Mucosa of descending colon (tissue), 3 donors: ENCODE results near the gene C11orf42. TPM values are rescaled to one million over a fixed set of nuclear protein-coding genes. Genes with fewer than 3 reads are reported as not detected.

Experiments used
- ATAC-seq: fragments of 200-7000 bp; cut with Tn5 transposase; one replicate; pipeline ENCODE4 v1.9.1; 2020; ENCODE audit warnings: mild to moderate bottlenecking, moderate library complexity
- DNase-seq, 3 donors: peaks; one replicate each; pipeline ENCODE4 v3.0.0-alpha.2; 2020
- H3K36me3 ChIP-seq: fragments of 200-600 bp; one replicate; pipeline ENCODE4 v1.8.0; 2021; ENCODE audit warnings: low read depth, mild to moderate bottlenecking
- H3K4me1 ChIP-seq: fragments of 200-600 bp; one replicate; pipeline ENCODE4 v1.8.0; 2021; ENCODE audit warnings: low read depth, mild to moderate bottlenecking
- H3K4me3 ChIP-seq: fragments of 200-600 bp; one replicate; pipeline ENCODE4 v1.8.0; 2021; ENCODE audit warnings: mild to moderate bottlenecking
- H3K9me3 ChIP-seq: fragments of 200-600 bp; one replicate; pipeline ENCODE4 v1.8.0; 2021; ENCODE audit warnings: mild to moderate bottlenecking
- intact Hi-C, 2 donors: fragments of 100-400 bp; cut with DNase I in 1 of 2; cut with micrococcal nuclease in 1 of 2; formaldehyde crosslinking; loops; one replicate each; pipeline versions ENCODE4 v1.11.0 to v1.11.1; 2022; cut with DNase I, micrococcal nuclease
- total RNA-seq, 3 donors: library from RNA; stranded (reverse); fragmentation: NEBNext Ultra II Directional in 2 of 3; extraction: Animal tissue kit (Norgen Biotek cat#: 25700) in 2 of 3; gene quantifications; one replicate each; pipeline versions ENCODE4 v1.2.1 to v1.2.4, GENCODE V29; 2021 to 2023
- TF ChIP-seq, protein P1 (sequence below): fragments of 200-600 bp; IDR thresholded peaks from one replicate; pipeline ENCODE4 v1.8.0; 2022; ENCODE audit warnings: antibody characterized with exemption, mild to moderate bottlenecking
- donor health status: DM: no; HTN: no; CAD: no; lungs with moderate emphysema.
- donor health status: DM: no; HTN: no; CAD: no.
- donor health status: DM: no; HTN: yes; CAD: no.

The C11orf42 gene
- total RNA-seq, 3 donors from 2014 or later = not detected

GRCh38 chr11:6201481-6201880 lies 3.9 kb upstream of the C11orf42 start:
- no peak overlapping the region for H3K4me3 ChIP-seq
- no peaks in the 10 kb centered on the region for H3K4me1 ChIP-seq
- TF ChIP-seq, protein P1, sequence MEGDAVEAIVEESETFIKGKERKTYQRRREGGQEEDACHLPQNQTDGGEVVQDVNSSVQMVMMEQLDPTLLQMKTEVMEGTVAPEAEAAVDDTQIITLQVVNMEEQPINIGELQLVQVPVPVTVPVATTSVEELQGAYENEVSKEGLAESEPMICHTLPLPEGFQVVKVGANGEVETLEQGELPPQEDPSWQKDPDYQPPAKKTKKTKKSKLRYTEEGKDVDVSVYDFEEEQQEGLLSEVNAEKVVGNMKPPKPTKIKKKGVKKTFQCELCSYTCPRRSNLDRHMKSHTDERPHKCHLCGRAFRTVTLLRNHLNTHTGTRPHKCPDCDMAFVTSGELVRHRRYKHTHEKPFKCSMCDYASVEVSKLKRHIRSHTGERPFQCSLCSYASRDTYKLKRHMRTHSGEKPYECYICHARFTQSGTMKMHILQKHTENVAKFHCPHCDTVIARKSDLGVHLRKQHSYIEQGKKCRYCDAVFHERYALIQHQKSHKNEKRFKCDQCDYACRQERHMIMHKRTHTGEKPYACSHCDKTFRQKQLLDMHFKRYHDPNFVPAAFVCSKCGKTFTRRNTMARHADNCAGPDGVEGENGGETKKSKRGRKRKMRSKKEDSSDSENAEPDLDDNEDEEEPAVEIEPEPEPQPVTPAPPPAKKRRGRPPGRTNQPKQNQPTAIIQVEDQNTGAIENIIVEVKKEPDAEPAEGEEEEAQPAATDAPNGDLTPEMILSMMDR = no peak
- H3K9me3 ChIP-seq = no peaks in the 10 kb centered on the region
- intact Hi-C loops = no loop called here
- DNase-seq (no peak), ATAC-seq (no peak)
- no peaks in the 10 kb centered on the region for H3K36me3 ChIP-seq

- H3K4me3 ChIP-seq = no peak overlapping the region
- ATAC-seq (no peak), DNase-seq (no peak)
- no peaks in the 10 kb centered on the region for H3K36me3 ChIP-seq
- intact Hi-C loops = no loop called here
- no peaks in the 10 kb centered on the region for H3K4me1 ChIP-seq
- TF ChIP-seq, protein P1 = no peak
- no peaks in the 10 kb centered on the region for H3K9me3 ChIP-seq
These were observed 3.3 kb upstream of the C11orf42 start for GRCh38 chr11:6202041-6202440.

GRCh38 chr11:6203327-6203726 lies 2.0 kb upstream of the C11orf42 start:
- Histone ChIP-seq H3K9me3 (no peaks in the 10 kb centered on the region), H3K36me3 (no peaks in the 10 kb centered on the region), H3K4me1 (no peaks in the 10 kb centered on the region), H3K4me3 (no peak overlapping the region)
- no peak for ATAC-seq
- intact Hi-C loops = no loop called here
- TF ChIP-seq, protein P1 = no peak
- no peak for DNase-seq

- no peaks in the 10 kb centered on the region for H3K9me3 ChIP-seq
- H3K4me1 ChIP-seq = no peaks in the 10 kb centered on the region
- no peaks in the 10 kb centered on the region for H3K36me3 ChIP-seq
- no peak overlapping the region for H3K4me3 ChIP-seq
- intact Hi-C loops = no loop called here
- ATAC-seq = no peak
- DNase-seq = no peak
- TF ChIP-seq, protein P1 = no peak
These were observed 651 bp upstream of the C11orf42 start for GRCh38 chr11:6204706-6205105.

GRCh38 chr11:6206456-6207180 lies 1.3 kb downstream of the C11orf42 start:
- no peak for DNase-seq
- Histone ChIP-seq H3K4me3 (no peak overlapping the region), H3K9me3 (no peaks in the 10 kb centered on the region), H3K4me1 (no peaks in the 10 kb centered on the region), H3K36me3 (peaks cover 3% of the 10 kb centered on the region)
- intact Hi-C loops = no loop called here
- no peak for ATAC-seq
- TF ChIP-seq, protein P1 = no peak
